GM12878 (cell line): ENCODE data around the gene FARSB. TPM values are rescaled to one million over a fixed set of nuclear protein-coding genes. Genes with fewer than 3 reads are reported as not detected.

Source experiments
- CEBPZ ChIP-seq: fragments of 150-350 bp; IDR thresholded peaks from 2 replicates; pipeline ENCODE4 v1.6.1; 2016; ENCODE audit warnings: low read depth, low read length
- PML ChIP-seq: IDR thresholded peaks from 2 replicates; pipeline ENCODE4 v1.6.1; 2012; ENCODE audit warnings: low read length, inconsistent platforms
- SMC3 ChIP-seq: IDR thresholded peaks from 2 replicates; pipeline ENCODE4 v1.6.1; 2011; ENCODE audit warnings: low read length, improper control_type of control experiment, borderline replicate concordance
- WRNIP1 ChIP-seq: IDR thresholded peaks from 2 replicates; pipeline ENCODE4 v1.6.1; 2011; ENCODE audit warnings: low read depth, low read length, improper control_type of control experiment, borderline replicate concordance
- ZBTB33 ChIP-seq: fragments of 450-650 bp; IDR thresholded peaks from 2 replicates; pipeline ENCODE4 v1.6.1; 2017; ENCODE audit warnings: mild to moderate bottlenecking
- ZNF384 ChIP-seq: IDR thresholded peaks from 2 replicates; pipeline ENCODE4 v1.6.1; 2012; ENCODE audit warnings: low read depth, mild to moderate bottlenecking, low read length, improper control_type of control experiment, borderline replicate concordance
- polyA plus RNA-seq, 11 experiments: library from polyadenylated mRNA; depleted of rRNA in 4 of 11; unstranded in 6 of 11; stranded (reverse) in 5 of 11; fragments of >200 nt; fragmentation: Nextera tagmentation in 4 of 11; fragmentation: Illumina TruSeq in 1 of 11; extraction: Ambion mirVana in 4 of 11; extraction: Trizol in 1 of 11; gene quantifications; 1 replicate in 1 of 11; 2 replicates in 10 of 11; pipeline versions ENCODE4 v1.2.1 to v1.2.3, GENCODE V29; 2011 to 2016; ENCODE audit warnings: inconsistent platforms in 2 of 11, missing spikeins in 2 of 11, low read depth in 1 of 11
- total RNA-seq, 4 experiments: library from RNA; depleted of rRNA in 3 of 4; stranded (reverse); fragments of >200 nt in 3 of 4; fragmentation: Illumina TruSeq in 1 of 4; extraction: Trizol in 1 of 4; gene quantifications; 2 replicates each; pipeline versions ENCODE4 v1.2.1 to v1.2.3, GENCODE V29; 2013 to 2021
- TF ChIP-seq, protein P1 (sequence below), 3 experiments: IDR thresholded peaks in 2 of 3; conservative IDR thresholded peaks in 1 of 3; 2 replicates each; pipeline ENCODE4 v1.5.1; 2011; ENCODE audit warnings: low read depth in 3 of 3, low read length in 3 of 3, mild to moderate bottlenecking in 3 of 3, control low read depth in 2 of 3, moderate library complexity in 2 of 3, inconsistent platforms in 1 of 3, mixed read lengths in 1 of 3; ENCODE audit not compliant: control insufficient read depth in 2 of 3, insufficient read depth in 1 of 3; ENCODE audit errors: extremely low read depth in 1 of 3

FARSB gene
- total and polyA plus RNA-seq, 10 of the 15 experiments (the other 5 are each of a cell fraction or from before 2014, with no cell fraction given), result 32.4 to 127 (median 73.8) TPM

DNA sequence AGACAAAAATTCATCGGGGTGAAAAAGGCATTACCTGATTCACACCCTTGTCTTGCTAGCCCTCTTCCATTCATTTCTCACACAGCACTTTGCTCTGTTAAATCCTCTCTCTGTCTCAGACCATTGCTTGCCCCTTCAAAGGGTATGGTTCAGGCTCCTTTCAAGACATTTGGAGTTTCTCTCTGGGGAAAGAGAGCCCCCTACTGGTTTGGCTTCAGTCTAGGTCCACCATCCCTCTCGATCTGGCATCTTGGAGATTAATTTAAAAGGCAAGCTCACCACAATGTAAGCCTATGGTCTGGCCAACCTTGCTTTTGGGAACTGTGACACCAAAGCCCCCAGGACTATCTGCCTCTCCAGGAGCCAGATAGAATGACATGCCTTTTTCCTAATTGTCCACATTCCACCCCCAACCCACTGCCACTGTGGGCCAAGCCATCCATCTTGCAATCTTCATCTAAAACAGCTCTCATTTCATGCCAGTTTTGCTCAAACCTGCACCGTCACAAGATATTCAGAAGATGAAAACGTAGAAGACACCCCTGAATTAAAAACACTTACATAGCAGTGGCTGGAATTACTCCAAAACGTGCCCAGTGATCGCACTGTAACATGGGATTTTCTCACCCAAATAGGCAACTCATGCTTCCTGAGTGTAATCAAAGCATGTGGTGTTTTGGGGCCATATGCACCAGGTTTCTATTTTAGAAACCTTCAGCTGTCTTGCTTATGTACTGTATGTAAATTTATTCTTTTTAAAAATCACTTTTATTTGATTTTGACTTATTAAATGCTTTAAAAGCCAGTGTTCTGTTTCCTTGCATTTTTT lies 93.9 kb downstream of the FARSB start (continued):
- TF ChIP-seq CEBPZ, result no peak
- TF ChIP-seq ZBTB33, result no peak
- 0 out of 2 replicates have a peak, but pooled peaks have one; percentile 26 for TF ChIP-seq PML
- TF ChIP-seq ZNF384, result no peak
- TF ChIP-seq, protein P1, sequence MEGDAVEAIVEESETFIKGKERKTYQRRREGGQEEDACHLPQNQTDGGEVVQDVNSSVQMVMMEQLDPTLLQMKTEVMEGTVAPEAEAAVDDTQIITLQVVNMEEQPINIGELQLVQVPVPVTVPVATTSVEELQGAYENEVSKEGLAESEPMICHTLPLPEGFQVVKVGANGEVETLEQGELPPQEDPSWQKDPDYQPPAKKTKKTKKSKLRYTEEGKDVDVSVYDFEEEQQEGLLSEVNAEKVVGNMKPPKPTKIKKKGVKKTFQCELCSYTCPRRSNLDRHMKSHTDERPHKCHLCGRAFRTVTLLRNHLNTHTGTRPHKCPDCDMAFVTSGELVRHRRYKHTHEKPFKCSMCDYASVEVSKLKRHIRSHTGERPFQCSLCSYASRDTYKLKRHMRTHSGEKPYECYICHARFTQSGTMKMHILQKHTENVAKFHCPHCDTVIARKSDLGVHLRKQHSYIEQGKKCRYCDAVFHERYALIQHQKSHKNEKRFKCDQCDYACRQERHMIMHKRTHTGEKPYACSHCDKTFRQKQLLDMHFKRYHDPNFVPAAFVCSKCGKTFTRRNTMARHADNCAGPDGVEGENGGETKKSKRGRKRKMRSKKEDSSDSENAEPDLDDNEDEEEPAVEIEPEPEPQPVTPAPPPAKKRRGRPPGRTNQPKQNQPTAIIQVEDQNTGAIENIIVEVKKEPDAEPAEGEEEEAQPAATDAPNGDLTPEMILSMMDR (IDR thresholded peaks at IDR 0.05 in 2 of 3, conservative IDR thresholded peaks at IDR 0.05 in 1 of 3; ENCODE audit: control insufficient read depth in 2 of 3, extremely low read depth in 1 of 3, insufficient read depth in 1 of 3, low read depth in 3 of 3, low read length in 3 of 3), result peak; percentile 77 to 80 (median 79)
- TF ChIP-seq WRNIP1, result no peak
- peak; percentile 78; the same call in 1 of the 2 replicates for TF ChIP-seq SMC3
- TF ChIP-seq, all 136 proteins: peak for 6
